ENCODE results near the gene ABHD15. TPM values are rescaled to one million over a fixed set of nuclear protein-coding genes. Genes with fewer than 3 reads are reported as not detected.

ABHD15 gene
- total RNA-seq, 3 donors from 2014 or later, result 12.9 to 19.5 (median 13.6) TPM

DNA sequence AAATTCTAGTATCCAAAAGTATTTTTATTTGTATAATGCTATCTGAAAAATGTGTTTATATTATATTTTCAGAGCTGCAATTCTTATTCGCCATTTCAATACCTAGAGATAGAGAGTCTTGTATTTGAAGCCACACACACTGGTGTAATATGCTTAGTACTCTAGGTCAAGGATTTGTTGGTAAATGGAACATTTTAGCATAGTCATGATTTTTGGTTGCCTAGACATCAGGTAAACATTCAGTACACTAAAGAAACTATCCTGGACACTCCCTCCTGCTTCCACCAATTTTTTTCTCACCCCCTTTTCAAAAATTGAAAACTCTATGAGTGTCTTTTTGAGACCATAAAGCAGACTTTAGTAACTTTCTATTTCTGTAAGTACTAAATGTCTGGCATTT lies 20.8 kb downstream of the ABHD15 start:
- intact Hi-C loops (cut with DNase I, micrococcal nuclease), result loop anchor here in 1 of 2 donors (10.0 kb wide), 1 partner anchor 181 kb away; no protein-coding TSS in a partner anchor
- no peaks in the 10 kb centered on the region for H3K9me3 ChIP-seq

DNA sequence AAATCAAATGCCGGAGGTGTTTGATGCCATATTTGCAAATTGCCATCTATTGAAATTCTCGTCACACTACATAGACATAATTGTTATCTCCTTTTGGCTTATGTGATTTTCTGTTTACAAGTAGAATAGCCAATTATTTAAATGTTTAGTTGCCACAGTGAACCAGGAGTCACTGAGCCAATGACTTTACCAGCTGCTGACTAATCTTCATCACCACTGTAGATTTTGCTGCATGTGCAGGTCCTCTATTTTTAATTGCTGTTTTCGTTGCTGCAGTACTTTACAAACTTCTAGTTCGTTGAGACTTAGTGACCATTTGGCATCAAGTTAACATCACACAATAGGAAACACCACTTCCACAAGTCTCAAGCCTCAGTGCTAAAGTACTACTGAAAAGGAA lies 22.8 kb downstream of the ABHD15 start:
- Histone ChIP-seq H3K4me1 (ENCODE audit: low read depth) (no peaks in the 10 kb centered on the region), H3K9me3 (no peaks in the 10 kb centered on the region), H3K36me3 (ENCODE audit: low read depth) (no peaks in the 10 kb centered on the region), H3K4me3 (no peak overlapping the region)
- ATAC-seq (no peak), DNase-seq (no peak)
- TF ChIP-seq, protein P1, sequence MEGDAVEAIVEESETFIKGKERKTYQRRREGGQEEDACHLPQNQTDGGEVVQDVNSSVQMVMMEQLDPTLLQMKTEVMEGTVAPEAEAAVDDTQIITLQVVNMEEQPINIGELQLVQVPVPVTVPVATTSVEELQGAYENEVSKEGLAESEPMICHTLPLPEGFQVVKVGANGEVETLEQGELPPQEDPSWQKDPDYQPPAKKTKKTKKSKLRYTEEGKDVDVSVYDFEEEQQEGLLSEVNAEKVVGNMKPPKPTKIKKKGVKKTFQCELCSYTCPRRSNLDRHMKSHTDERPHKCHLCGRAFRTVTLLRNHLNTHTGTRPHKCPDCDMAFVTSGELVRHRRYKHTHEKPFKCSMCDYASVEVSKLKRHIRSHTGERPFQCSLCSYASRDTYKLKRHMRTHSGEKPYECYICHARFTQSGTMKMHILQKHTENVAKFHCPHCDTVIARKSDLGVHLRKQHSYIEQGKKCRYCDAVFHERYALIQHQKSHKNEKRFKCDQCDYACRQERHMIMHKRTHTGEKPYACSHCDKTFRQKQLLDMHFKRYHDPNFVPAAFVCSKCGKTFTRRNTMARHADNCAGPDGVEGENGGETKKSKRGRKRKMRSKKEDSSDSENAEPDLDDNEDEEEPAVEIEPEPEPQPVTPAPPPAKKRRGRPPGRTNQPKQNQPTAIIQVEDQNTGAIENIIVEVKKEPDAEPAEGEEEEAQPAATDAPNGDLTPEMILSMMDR (IDR thresholded peaks at IDR 0.05), result no peak
- intact Hi-C loops (cut with DNase I, micrococcal nuclease), result loop anchor here in 1 of 2 donors (10.0 kb wide), 1 partner anchor 179 kb away; no protein-coding TSS in a partner anchor

More for the DNA sequence above, 20.8 kb downstream of the ABHD15 start:
- Histone ChIP-seq H3K4me3 (no peak overlapping the region), H3K36me3 (ENCODE audit: low read depth) (no peaks in the 10 kb centered on the region), H3K4me1 (ENCODE audit: low read depth) (no peaks in the 10 kb centered on the region)
- ATAC-seq (no peak), DNase-seq (no peak)
- TF ChIP-seq, protein P1 (IDR thresholded peaks at IDR 0.05), result no peak

DNA sequence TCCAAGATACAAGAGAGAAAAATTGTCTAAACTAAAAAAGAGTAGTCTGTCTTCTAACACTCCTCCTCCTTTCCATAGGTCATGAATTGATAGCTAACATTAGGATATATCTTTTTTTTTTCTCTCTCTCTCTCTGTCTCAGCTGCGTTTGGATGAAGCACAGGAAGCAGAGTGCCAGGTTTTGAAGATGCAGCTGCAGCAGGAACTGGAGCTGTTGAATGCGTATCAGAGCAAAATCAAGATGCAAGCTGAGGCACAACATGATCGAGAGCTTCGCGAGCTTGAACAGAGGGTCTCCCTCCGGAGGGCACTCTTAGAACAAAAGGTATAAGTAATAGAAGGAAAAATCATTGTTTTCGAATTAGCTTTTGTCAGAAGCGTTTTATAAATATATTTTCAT lies 32.9 kb downstream of the ABHD15 start:
- H3K4me3 ChIP-seq, result no peak overlapping the region
- ATAC-seq, result no peak
- TF ChIP-seq, protein P1 (IDR thresholded peaks at IDR 0.05), result no peak
- H3K36me3 ChIP-seq (ENCODE audit: low read depth), result peaks cover 5% of the 10 kb centered on the region
- intact Hi-C loops (cut with DNase I, micrococcal nuclease), result no loop called here
- no peak for DNase-seq
- no peaks in the 10 kb centered on the region for H3K9me3 ChIP-seq
- H3K4me1 ChIP-seq (ENCODE audit: low read depth), result no peaks in the 10 kb centered on the region

DNA sequence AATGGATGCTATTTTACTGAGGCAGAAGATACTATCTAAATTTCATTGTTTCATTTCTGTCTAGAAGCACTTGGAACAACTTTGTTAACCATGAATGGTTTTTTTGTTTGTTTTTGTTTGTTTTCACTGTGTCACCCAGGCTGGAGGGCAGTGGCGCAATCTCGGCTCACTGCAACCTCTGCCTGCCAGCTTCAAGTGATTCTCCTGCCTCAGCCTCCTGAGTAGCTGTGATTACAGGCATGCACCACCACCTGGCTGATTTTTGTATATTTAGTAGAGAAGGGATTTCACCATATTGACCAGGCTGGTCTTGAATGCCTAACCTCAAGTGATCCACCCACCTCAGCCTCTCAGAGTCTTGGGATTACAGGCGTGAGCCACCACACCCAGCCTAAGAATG lies 40.5 kb downstream of the ABHD15 start:
- intact Hi-C loops (cut with DNase I, micrococcal nuclease), result no loop called here
- no peak for DNase-seq
- no peak for ATAC-seq
- TF ChIP-seq, protein P1 (IDR thresholded peaks at IDR 0.05), result no peak
- no peaks in the 10 kb centered on the region for H3K9me3 ChIP-seq
- no peaks in the 10 kb centered on the region for H3K36me3 ChIP-seq (ENCODE audit: low read depth)
- no peak overlapping the region for H3K4me3 ChIP-seq
- no peaks in the 10 kb centered on the region for H3K4me1 ChIP-seq (ENCODE audit: low read depth)

DNA sequence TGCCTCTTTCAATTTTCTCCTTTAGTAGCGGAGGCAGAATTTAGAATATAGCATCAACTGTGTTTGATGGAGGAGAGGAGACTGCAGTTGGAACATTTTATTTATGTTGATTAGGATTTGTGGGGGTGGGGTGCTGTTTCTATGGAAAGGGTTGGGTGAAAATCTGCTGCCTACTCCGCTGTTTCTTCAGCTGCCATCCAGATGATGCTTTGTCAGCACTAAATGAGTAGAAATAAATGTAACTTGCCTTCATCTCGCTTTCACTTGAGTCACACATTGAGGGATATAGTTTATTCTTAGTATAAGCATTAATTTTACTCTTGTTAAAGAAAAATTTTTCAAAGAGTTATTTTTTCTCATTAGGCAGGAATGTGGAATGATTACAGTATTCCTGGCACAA lies 42.1 kb downstream of the ABHD15 start:
- Histone ChIP-seq H3K36me3 (ENCODE audit: low read depth) (no peaks in the 10 kb centered on the region), H3K4me1 (ENCODE audit: low read depth) (no peaks in the 10 kb centered on the region), H3K9me3 (no peaks in the 10 kb centered on the region), H3K4me3 (no peak overlapping the region)
- no peak for ATAC-seq
- TF ChIP-seq, protein P1 (IDR thresholded peaks at IDR 0.05), result no peak
- no peak for DNase-seq
- intact Hi-C loops (cut with DNase I, micrococcal nuclease), result no loop called here

DNA sequence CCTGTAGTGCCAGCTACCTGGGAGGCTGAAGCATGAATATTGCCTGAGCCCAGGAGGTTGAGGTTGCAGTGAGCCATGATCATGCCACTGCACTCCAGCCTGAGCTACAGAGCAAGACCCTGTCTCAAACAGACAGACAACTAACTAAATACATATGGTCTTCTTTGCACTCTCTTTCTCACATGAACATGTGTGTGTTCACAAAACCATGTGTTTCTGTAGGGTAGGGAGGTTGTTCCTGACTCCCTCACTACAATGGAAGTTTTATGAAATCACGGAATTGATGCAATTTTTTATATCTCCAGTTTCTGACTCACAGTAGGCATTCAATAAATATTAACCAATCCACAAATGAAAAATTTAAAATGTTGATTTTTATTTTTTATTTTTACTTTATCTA lies 48.5 kb downstream of the ABHD15 start:
- H3K36me3 ChIP-seq (ENCODE audit: low read depth), result no peaks in the 10 kb centered on the region
- no peak overlapping the region for H3K4me3 ChIP-seq
- no peak for DNase-seq
- H3K9me3 ChIP-seq, result no peaks in the 10 kb centered on the region
- H3K4me1 ChIP-seq (ENCODE audit: low read depth), result no peaks in the 10 kb centered on the region
- TF ChIP-seq, protein P1 (IDR thresholded peaks at IDR 0.05), result no peak
- intact Hi-C loops (cut with DNase I, micrococcal nuclease), result no loop called here
- ATAC-seq, result no peak
